Caco-2 (cell line): ENCODE data around the gene SELENOF. TPM values are rescaled to one million over a fixed set of nuclear protein-coding genes. Genes with fewer than 3 reads are reported as not detected.

Experiments
- BruUV-seq: library from RNA; stranded (reverse); fragments of 400-500 nt; replicated peaks from 2 replicates; lab custom pipeline; 2021; lab: Mats Ljungman, UMichigan
- CTCF ChIA-PET: fragments of 300-600 bp; sonication (Branson Sonifier 250); formaldehyde crosslinking; loops from one replicate; lab custom pipeline; 2022; ENCODE audit warnings: antibody characterized with exemption; lab: Charles Lee
- POLR2A ChIA-PET: fragments of 300-600 bp; sonication (Branson Sonifier 250); formaldehyde crosslinking; loops from one replicate; lab custom pipeline; 2022; ENCODE audit warnings: antibody characterized with exemption; lab: Charles Lee
- DNase-seq, 2 experiments: peaks; one replicate each; pipeline versions ENCODE4 v3.0.0 to v3.0.0-alpha.2; 2020 to 2022
- H3K27me3 ChIP-seq: replicated peaks from 2 replicates; pipeline ENCODE4 v1.6.0; 2011; ENCODE audit warnings: low read length; ENCODE audit not compliant: control insufficient read depth, insufficient read depth
- H3K36me3 ChIP-seq: 2 replicates; pipeline ENCODE4 v1.5.1; 2011; ENCODE audit warnings: low read length; ENCODE audit not compliant: control insufficient read depth, insufficient read depth
- H3K4me1 ChIP-seq: fragments of 250-450 bp; sonication (Bioruptor Pico); 2 replicates; pipeline ENCODE4 v1.5.1; 2020; ENCODE audit warnings: mild to moderate bottlenecking
- H3K4me3 ChIP-seq: 2 replicates; pipeline ENCODE4 v1.5.1; 2011; ENCODE audit warnings: low read depth, mild to moderate bottlenecking, control low read depth, low read length
- H3K9me3 ChIP-seq: fragments of 250-450 bp; sonication (Bioruptor Pico); 2 replicates; pipeline ENCODE4 v1.5.1; 2020; ENCODE audit warnings: mild to moderate bottlenecking, moderate library complexity
- H3K27ac Mint-ChIP-seq: one replicate; pipeline ENCODE4 v1.8.0; 2022; ENCODE audit warnings: mixed read lengths; ENCODE audit not compliant: unreplicated experiment
- H3K27me3 Mint-ChIP-seq: one replicate; pipeline ENCODE4 v1.8.0; 2022; ENCODE audit warnings: mixed read lengths; ENCODE audit not compliant: insufficient read depth, unreplicated experiment
- H3K36me3 Mint-ChIP-seq: one replicate; pipeline ENCODE4 v1.8.0; 2022; ENCODE audit warnings: mild to moderate bottlenecking, mixed read lengths; ENCODE audit not compliant: insufficient read depth, unreplicated experiment
- H3K4me1 Mint-ChIP-seq: one replicate; pipeline ENCODE4 v1.8.0; 2022; ENCODE audit warnings: low read depth, mixed read lengths; ENCODE audit not compliant: unreplicated experiment
- H3K4me3 Mint-ChIP-seq: one replicate; pipeline ENCODE4 v1.8.0; 2022; ENCODE audit warnings: mild to moderate bottlenecking, moderate library complexity, mixed read lengths; ENCODE audit not compliant: unreplicated experiment
- H3K9me3 Mint-ChIP-seq: one replicate; pipeline ENCODE4 v1.8.0; 2022; ENCODE audit warnings: mixed read lengths; ENCODE audit not compliant: unreplicated experiment
- CTCF ChIP-seq, 2 experiments: fragments of 200-600 bp in 1 of 2; IDR thresholded peaks; 1 replicate in 1 of 2; 2 replicates in 1 of 2; pipeline versions ENCODE4 v1.5.1 to v1.8.0; 2011 to 2022; ENCODE audit warnings: antibody characterized with exemption in 1 of 2, control low read depth in 1 of 2, inconsistent platforms in 1 of 2, low read depth in 1 of 2, low read length in 1 of 2, mild to moderate bottlenecking in 1 of 2, moderate library complexity in 1 of 2; ENCODE audit not compliant: insufficient read depth in 1 of 2, severe bottlenecking in 1 of 2, unreplicated experiment in 1 of 2
- intact Hi-C: fragments of 100-400 bp; cut with micrococcal nuclease; formaldehyde crosslinking; loops from one replicate; pipeline ENCODE4 v1.10.0; 2022; ENCODE audit not compliant: unreplicated experiment
- total RNA-seq: library from RNA; stranded (reverse); gene quantifications from 2 replicates; pipeline ENCODE4 v1.2.3, GENCODE V29; 2022

SELENOF gene
- total RNA-seq, 1 experiment from 2014 or later, result 161 TPM

GRCh38 chr1:86956221-86956620 lies 42.3 kb upstream of the SELENOF start:
- no peaks in the 10 kb centered on the region for H3K36me3 ChIP-seq
- DNase-seq, result no peak
- H3K27me3 Mint-ChIP-seq, result no peaks in the 10 kb centered on the region
- CTCF ChIA-PET, result interaction anchor here (0.6 kb wide), 1 partner anchor 252 kb away, joined by 4 read pairs; the partner anchor contains the start of gene SH3GLB1
- POLR2A ChIA-PET, result no interaction called here
- no peak overlapping the region for H3K4me3 ChIP-seq
- BruUV-seq, result no TSS peak
- H3K4me3 Mint-ChIP-seq, result no peak overlapping the region
- no peaks in the 10 kb centered on the region for H3K9me3 ChIP-seq
- no peak for TF ChIP-seq CTCF (IDR thresholded peaks at IDR 0.05; ENCODE audit: insufficient read depth in 1 of 2, low read depth in 1 of 2, low read length in 1 of 2, severe bottlenecking in 1 of 2, unreplicated experiment in 1 of 2)
- no peaks in the 10 kb centered on the region for H3K27me3 ChIP-seq
- H3K27ac Mint-ChIP-seq, result no peak overlapping the region
- no peaks in the 10 kb centered on the region for H3K4me1 ChIP-seq
- H3K36me3 Mint-ChIP-seq, result peaks cover 6% of the 10 kb centered on the region
- intact Hi-C loops, result no loop called here
- no peaks in the 10 kb centered on the region for H3K9me3 Mint-ChIP-seq
- no peaks in the 10 kb centered on the region for H3K4me1 Mint-ChIP-seq

GRCh38 chr1:86955678-86956077 lies 41.8 kb upstream of the SELENOF start:
- no peak for TF ChIP-seq CTCF (IDR thresholded peaks at IDR 0.05; ENCODE audit: insufficient read depth in 1 of 2, low read depth in 1 of 2, low read length in 1 of 2, severe bottlenecking in 1 of 2, unreplicated experiment in 1 of 2)
- Mint-ChIP-seq H3K27ac (no peak overlapping the region), H3K4me3 (no peak overlapping the region), H3K9me3 (no peaks in the 10 kb centered on the region), H3K36me3 (peaks cover 6% of the 10 kb centered on the region), H3K4me1 (peaks cover 1% of the 10 kb centered on the region), H3K27me3 (no peaks in the 10 kb centered on the region)
- H3K4me1 ChIP-seq, result no peaks in the 10 kb centered on the region
- POLR2A ChIA-PET, result no interaction called here
- DNase-seq, result no peak
- BruUV-seq, result no TSS peak
- H3K9me3 ChIP-seq, result no peaks in the 10 kb centered on the region
- no peak overlapping the region for H3K4me3 ChIP-seq
- CTCF ChIA-PET, result no interaction called here
- H3K36me3 ChIP-seq, result no peaks in the 10 kb centered on the region
- intact Hi-C loops, result no loop called here
- no peaks in the 10 kb centered on the region for H3K27me3 ChIP-seq

GRCh38 chr1:86953167-86953566 lies 39.2 kb upstream of the SELENOF start:
- TF ChIP-seq CTCF (IDR thresholded peaks at IDR 0.05; ENCODE audit: insufficient read depth in 1 of 2, low read depth in 1 of 2, low read length in 1 of 2, severe bottlenecking in 1 of 2, unreplicated experiment in 1 of 2), result no peak
- Mint-ChIP-seq H3K9me3 (no peaks in the 10 kb centered on the region), H3K4me1 (peaks cover 7% of the 10 kb centered on the region), H3K27me3 (no peaks in the 10 kb centered on the region), H3K27ac (no peak overlapping the region), H3K4me3 (no peak overlapping the region), H3K36me3 (peaks cover 3% of the 10 kb centered on the region)
- Histone ChIP-seq H3K4me3 (no peak overlapping the region), H3K4me1 (no peaks in the 10 kb centered on the region), H3K9me3 (no peaks in the 10 kb centered on the region), H3K27me3 (no peaks in the 10 kb centered on the region), H3K36me3 (no peaks in the 10 kb centered on the region)
- CTCF ChIA-PET, result interaction anchor here (1.1 kb wide), 1 partner anchor 249 kb away, joined by 3 read pairs; the partner anchor contains the start of gene SH3GLB1
- BruUV-seq, result no TSS peak
- POLR2A ChIA-PET, result no interaction called here
- intact Hi-C loops, result no loop called here
- DNase-seq, result no peak
